NCI-H345 treated with DMSO at 0.1 percent for 48 hours (cell line): ENCODE results near the gene LSP1.

Experiments used
- DNase-seq: peaks from one replicate; lab custom pipeline; 2025; ENCODE audit not compliant: unreplicated experiment; lab: John Stamatoyannopoulos, UW

Gene LSP1

DNA sequence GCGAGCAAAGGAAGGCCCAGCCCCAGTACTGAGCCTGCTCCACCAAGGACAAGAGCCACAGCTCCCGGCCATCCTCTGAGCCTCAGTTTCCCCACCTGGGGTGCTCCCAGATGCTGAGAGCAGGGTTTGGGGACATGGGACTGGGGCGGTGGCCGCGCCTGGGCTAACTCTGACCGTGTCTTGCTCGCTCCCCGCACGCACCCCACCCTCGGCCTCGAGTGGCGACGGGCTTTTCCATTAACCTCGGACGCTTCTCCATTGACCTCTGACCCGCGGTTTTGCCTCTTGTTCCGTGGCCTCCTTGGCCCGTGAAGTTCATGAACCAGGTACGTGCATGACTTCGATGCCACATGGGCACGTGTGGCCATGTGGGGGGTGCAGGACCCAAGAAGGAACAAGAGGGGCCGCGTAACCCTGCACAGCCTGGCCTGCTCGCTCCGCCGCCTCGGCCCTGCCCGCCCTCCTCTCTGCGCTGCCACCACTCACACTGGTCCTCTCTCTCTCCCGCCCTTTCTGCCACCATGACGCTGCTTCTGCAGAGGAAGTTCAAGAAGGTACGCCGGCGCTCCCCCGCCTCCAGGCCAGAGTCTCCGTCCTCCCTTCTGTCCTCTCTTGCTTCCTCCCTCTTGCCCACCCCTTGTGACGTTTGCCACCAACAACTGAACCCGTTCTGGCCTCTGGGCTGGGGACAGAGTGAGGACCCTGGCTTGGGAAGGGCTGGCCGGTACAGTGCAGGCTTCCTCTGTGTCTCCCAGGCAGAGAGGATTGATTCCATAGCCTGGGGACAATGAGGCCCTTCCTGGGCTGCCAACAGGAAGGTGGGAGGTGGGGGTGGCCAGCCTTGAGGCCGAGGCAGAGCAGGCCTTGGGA is 73.5 kb downstream of the LSP1 start:
- DNase-seq: no peak

DNA sequence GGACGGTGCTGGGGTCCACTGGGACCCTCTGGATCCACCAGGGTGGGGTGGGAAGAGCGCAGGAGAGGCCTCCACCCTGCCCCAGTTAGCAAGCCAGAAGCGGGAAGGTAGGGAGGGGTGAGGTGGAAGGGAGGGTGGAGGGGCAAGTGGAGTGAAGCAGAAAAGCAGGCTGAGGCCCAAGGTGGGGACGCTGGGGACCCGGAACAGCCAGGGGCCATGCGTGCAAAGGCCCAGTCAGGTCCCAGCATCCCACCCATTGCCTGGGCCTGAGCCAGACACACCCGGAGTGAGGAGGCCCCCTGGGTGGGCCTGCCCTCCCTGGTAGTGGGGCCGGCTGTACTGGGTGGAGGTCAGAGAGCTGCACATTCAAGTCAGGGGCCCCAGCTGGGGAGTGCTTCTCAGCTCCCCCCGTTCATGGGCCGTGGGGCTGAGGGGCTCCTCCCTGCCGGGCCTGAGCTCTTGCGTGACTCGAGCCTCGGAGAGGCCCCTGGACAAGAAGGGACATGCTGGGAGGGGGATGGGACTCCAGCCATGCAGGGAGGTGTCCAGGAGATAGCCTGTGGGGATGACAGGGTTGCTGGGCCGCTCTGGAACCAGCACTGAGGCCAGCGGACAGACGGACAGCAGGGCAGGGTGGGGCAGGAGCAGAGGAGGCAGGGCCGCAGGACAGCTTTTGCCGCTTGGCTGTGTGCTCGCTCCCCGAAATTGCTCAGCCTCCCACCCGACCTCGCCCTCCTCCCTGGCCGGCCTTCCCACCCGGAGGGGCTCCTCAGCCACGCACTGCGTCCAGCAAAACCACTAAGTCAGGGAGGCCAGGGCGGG is 74.4 kb downstream of the LSP1 start:
- DNase-seq: no peak

DNA sequence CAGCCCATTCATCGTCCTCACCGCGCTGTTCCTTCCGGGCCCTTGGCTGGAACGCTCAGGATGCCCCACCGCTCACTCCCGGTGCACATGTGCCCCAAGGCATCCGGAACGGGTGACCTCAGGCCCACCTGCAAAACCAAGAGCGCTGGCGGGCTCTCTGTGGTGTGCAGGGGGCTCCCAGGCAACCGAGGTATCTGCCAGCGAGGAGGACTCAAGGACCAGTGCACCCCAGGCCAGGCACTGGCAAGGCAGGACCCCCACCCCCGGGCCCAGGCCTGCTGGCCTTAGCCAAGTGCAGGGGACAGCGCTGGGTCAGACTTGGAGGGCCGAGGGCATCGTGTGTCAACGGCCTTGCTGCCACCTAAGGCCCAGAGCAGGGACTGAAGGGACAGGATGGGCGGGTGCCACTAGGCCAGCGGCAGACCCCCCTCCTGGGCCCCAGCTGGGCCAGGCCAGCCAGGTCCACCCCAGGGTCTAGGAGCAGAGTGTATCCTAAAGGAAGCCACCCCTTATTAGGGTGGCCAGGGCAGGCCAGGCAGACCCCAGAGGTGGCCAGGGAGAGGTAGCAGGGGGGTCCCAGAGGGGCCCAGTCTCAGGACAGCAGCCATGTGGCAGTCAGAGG is 75.1 kb downstream of the LSP1 start:
- DNase-seq: no peak

- no peak for DNase-seq
Observed at GRCh38 chr11:1928470-1928890, 75.6 kb downstream of the LSP1 start.

GRCh38 chr11:1928891-1929541 is 76.1 kb downstream of the LSP1 start:
- no peak for DNase-seq

DNA sequence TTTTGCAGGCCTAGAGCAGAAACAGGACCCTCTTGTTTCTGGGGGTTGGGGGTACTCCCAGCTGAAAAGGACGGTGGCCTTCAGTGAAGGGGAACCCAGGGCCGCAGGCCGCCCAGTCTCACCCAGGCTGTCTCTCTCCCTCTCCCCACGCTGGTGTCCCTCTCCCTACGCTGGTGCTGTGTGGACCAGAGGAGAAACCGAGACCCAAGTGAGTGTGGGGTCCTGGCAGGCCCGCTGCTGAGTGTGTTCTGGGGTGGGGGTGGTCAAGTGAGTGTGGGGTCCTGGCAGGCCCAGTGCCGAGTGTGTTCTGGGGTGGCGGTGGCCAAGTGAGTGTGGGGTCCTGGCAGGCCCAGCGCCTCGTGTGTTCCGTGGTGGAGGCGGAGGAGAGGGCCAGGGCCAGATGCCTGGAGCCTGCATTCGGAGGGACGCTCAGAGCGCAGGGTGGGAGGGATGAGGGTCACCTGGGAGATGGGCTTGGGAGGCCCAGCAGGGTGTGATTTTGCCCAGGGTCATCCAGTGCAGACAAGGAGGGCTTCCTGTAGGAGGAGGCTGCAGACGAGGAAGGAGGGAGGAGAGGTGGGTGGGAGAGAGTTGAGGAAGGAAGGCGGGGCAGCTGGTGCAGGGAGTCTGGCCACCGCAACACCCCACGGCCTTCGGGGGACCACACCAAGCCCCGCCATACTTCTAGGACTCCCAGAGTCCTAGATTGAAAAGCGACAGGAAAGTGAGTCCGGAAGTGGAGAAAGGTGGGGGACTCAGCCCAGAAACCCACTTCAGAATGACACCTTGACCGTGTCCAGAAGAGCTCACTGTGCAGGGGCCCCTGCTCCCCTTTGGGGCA is 77.0 kb downstream of the LSP1 start:
- DNase-seq: no peak

- no peak for DNase-seq
Observed at GRCh38 chr11:1930462-1930830, 77.6 kb downstream of the LSP1 start.

DNA sequence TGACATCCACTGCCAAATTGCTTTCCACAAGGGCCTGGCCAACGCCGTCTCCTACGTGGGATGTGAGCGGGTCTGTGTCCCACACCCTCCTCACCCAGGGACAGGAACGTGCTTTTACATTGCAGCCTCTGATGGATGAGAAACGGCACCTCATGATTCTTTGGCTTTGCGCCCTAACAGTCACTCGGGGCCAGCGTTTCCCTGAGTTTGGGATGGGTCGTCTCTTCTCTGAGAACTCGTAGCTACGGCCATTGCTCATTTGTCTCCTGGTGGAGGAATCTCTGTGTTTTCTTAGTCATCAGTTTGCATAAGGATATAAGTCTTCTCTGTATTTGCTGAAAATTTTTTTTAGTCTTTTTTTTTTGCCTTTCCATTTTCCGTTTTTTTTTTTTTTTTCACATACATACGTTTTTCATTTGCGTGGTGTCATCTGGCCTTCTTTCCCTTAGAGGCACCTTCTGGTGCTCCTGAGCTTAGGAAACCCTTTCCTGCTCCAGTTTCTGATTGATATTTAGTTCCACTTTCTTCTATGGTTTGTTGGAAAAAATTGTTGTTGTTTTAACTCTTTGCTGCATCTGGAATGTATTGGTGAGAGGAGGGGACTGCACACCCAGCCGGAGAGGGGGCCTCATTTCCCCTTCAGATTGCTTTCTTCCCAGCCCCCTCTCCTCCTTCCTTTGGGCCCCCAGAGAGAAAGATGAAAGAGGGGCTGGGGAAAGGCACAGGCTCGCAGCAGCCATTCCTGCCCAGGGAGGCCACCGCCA is 78.6 kb downstream of the LSP1 start:
- DNase-seq: no peak

- DNase-seq: no peak
Observed at GRCh38 chr11:1932105-1932480, 79.2 kb downstream of the LSP1 start.

- DNase-seq: no peak
Observed at GRCh38 chr11:1932681-1933080, 79.8 kb downstream of the LSP1 start.

- no peak for DNase-seq
Observed at GRCh38 chr11:1933416-1934334, 80.8 kb downstream of the LSP1 start.

GRCh38 chr11:1934335-1935155 is 81.7 kb downstream of the LSP1 start:
- DNase-seq: no peak

- DNase-seq: no peak
Observed at GRCh38 chr11:1935156-1936071, 82.5 kb downstream of the LSP1 start.

- no peak for DNase-seq
Observed at GRCh38 chr11:1936072-1936780, 83.3 kb downstream of the LSP1 start.

GRCh38 chr11:1936781-1937615 is 84.1 kb downstream of the LSP1 start:
- no peak for DNase-seq
